Measurements from ENCODE around the gene PPT2. TPM values are rescaled to one million over a fixed set of nuclear protein-coding genes. Genes with fewer than 3 reads are reported as not detected.
A peak's percentile ranks its signal among the peaks of the same experiment; 100 is the strongest.

The PPT2 gene
- total and polyA plus RNA-seq, 2 of the 8 experiments (the other 6 are each of a cell fraction or from before 2014, with no cell fraction given) = 24.1 to 39.5 TPM

- no peak overlapping the region for H3K4me3 ChIP-seq (ENCODE audit: extremely low read depth in 1 of 4, insufficient read depth in 2 of 4, low read depth in 3 of 4, low read length in 4 of 4)
- FAIRE-seq = no peak
- H2AFZ ChIP-seq (ENCODE audit: low read length) = no peak overlapping the region
- peaks cover 3 to 5% of the 10 kb centered on the region in 2 experiments for H4K20me1 ChIP-seq (replicated peaks in 1 of 2; ENCODE audit: control insufficient read depth in 1 of 2, insufficient read depth in 2 of 2, low read length in 2 of 2)
- H3K27me3 ChIP-seq (replicated peaks in 1 of 4; ENCODE audit: control insufficient read depth in 3 of 4, extremely low read depth in 1 of 4, insufficient read depth in 3 of 4, low read length in 3 of 4) = peaks cover 0 to 5% (median 4%) of the 10 kb centered on the region in 4 experiments; a peak in 5 of 7 replicates
- peak overlapping the region; percentile 47; the same call in 1 of the 2 replicates for H4K8ac ChIP-seq (ENCODE audit: extremely low read depth, insufficient read depth, low read length)
- no peak overlapping the region for H3K4ac ChIP-seq (replicated peaks; ENCODE audit: insufficient read length, low read depth, low read length)
- no peak overlapping the region for H2BK15ac ChIP-seq (ENCODE audit: low read length)
- no peaks in the 10 kb centered on the region for H3K9me3 ChIP-seq (ENCODE audit: insufficient read depth in 2 of 2, low read depth in 1 of 2, low read length in 1 of 2)
- H2AK5ac ChIP-seq (ENCODE audit: low read depth, low read length) = no peak overlapping the region; the same call in 1 of the 2 replicates
- H4K5ac ChIP-seq (ENCODE audit: insufficient read length, low read depth, low read length) = no peak overlapping the region
- WGBS, 2 experiments (ENCODE audit: extremely low coverage in 1 of 2, insufficient coverage in 1 of 2, insufficient read length in 1 of 2, insufficient replicate concordance in 2 of 2, low coverage in 1 of 2, low lambda C conversion rate in 2 of 2, missing lambda C conversion rate in 1 of 2) = 86% methylated on average over 9 of the region's 9 CpGs; no CpG with 5 or more reads in 1 of the 2 experiments
- H3K56ac ChIP-seq (replicated peaks; ENCODE audit: insufficient read length, low read depth, low read length) = no peak overlapping the region
- H2BK12ac ChIP-seq (ENCODE audit: low read depth, low read length) = peak overlapping the region; percentile 4; the same call in 1 of the 2 replicates
- no peaks in the 10 kb centered on the region for H3K79me2 ChIP-seq (ENCODE audit: control insufficient read depth in 1 of 2, insufficient read depth in 2 of 2, low read length in 2 of 2)
- H3K36me3 ChIP-seq (ENCODE audit: control insufficient read depth in 2 of 4, insufficient read depth in 4 of 4, low read length in 3 of 4) = peaks cover 6 to 20% (median 9%) of the 10 kb centered on the region in 4 experiments; a peak in 6 of 8 replicates
- H3K4me1 ChIP-seq (replicated peaks in 1 of 4; ENCODE audit: control insufficient read depth in 3 of 4, insufficient read depth in 4 of 4, low read length in 3 of 4) = peaks cover 0 to 10% (median 4%) of the 10 kb centered on the region in 4 experiments; a peak in 6 of 7 replicates
- no peak overlapping the region; the same call in 1 of the 2 replicates for H3K18ac ChIP-seq (ENCODE audit: extremely low read depth, low read length)
- ChIA-PET CTCF (ENCODE audit: partially characterized antibody) (interaction anchor here (0.8 to 2.4 kb wide), 14 partner anchors 10 to 322 kb away, joined by 3 to 9 read pairs (median 5); no protein-coding TSS in a partner anchor), POLR2A (ENCODE audit: partially characterized antibody) (interaction anchor here (0.9 to 1.6 kb wide), 7 partner anchors 10 to 155 kb away, joined by 3 to 9 read pairs (median 3); partner anchors contain the start of genes ATF6B, NELFE, PRRT1 and SKIC2)
- peak overlapping the region in 1 of 4 experiments; percentile 50; a peak in 2 of 7 replicates for H3K9ac ChIP-seq (replicated peaks in 1 of 4; ENCODE audit: extremely low read depth in 1 of 4, low read depth in 3 of 4, low read length in 3 of 4)
- H2BK20ac ChIP-seq (ENCODE audit: low read length) = no peak overlapping the region
- no peaks in the 10 kb centered on the region for H3K23me2 ChIP-seq (ENCODE audit: low read depth, low read length)
- H3K79me1 ChIP-seq (ENCODE audit: low read depth, low read length) = no peaks in the 10 kb centered on the region
- no peak overlapping the region for H3K23ac ChIP-seq (ENCODE audit: insufficient read length)
- DNase-seq (ENCODE audit: low read depth in 1 of 2, low spot score in 2 of 2) = no peak
- H3K27ac ChIP-seq (ENCODE audit: low read depth, low read length) = peak overlapping the region; percentile 91
- no peak overlapping the region for H3K14ac ChIP-seq (ENCODE audit: insufficient read length)
- no peak overlapping the region for H2BK5ac ChIP-seq (ENCODE audit: low read depth, low read length)
- no peak overlapping the region for H2BK120ac ChIP-seq (replicated peaks; ENCODE audit: low read depth, low read length)
- no peak overlapping the region for H3K4me2 ChIP-seq (ENCODE audit: insufficient read depth in 1 of 2, low read depth in 2 of 2, low read length in 2 of 2)
- no peak overlapping the region for H4K91ac ChIP-seq (replicated peaks; ENCODE audit: insufficient read length, low read length)
- peak; percentile 42 to 51 (median 45) for TF ChIP-seq CTCF (IDR thresholded peaks at IDR 0.05; ENCODE audit: control extremely low read depth in 1 of 3, insufficient read depth in 1 of 3, low read depth in 1 of 3, low read length in 3 of 3)
- TF ChIP-seq FOSL1 (IDR thresholded peaks at IDR 0.05; ENCODE audit: insufficient read depth, low read depth, low read length) = no peak
- peak; percentile 46 to 59 for TF ChIP-seq RAD21 (IDR thresholded peaks at IDR 0.05 in 1 of 2, conservative IDR thresholded peaks at IDR 0.05 in 1 of 2; ENCODE audit: low read depth in 2 of 2, low read length in 2 of 2)
- no peak for TF ChIP-seq SIN3A (conservative IDR thresholded peaks at IDR 0.05 in 1 of 2, IDR thresholded peaks at IDR 0.05 in 1 of 2; ENCODE audit: low read depth in 1 of 2, low read length in 2 of 2)
- peak in 1 of 2 experiments; percentile 67; a peak in 1 of 3 replicates for TF ChIP-seq EP300 (IDR thresholded peaks at IDR 0.05; ENCODE audit: borderline replicate concordance in 1 of 2, low read depth in 2 of 2, low read length in 2 of 2)
- TF ChIP-seq SP1 (IDR thresholded peaks at IDR 0.05; ENCODE audit: low read depth, low read length) = 0 out of 2 replicates have a peak, but pooled peaks have one; percentile 46
Observed at GRCh38 chr6:32113386-32114352, 40.3 kb upstream of the PPT2 start.

All from H1 (cell line).